ENCODE measurements around the gene ANGPTL2. TPM values are rescaled to one million over a fixed set of nuclear protein-coding genes. Genes with fewer than 3 reads are reported as not detected.

The ANGPTL2 gene
- total and polyA plus RNA-seq, 9 of the 15 experiments (the other 6 are each of a cell fraction or from before 2014, with no cell fraction given) = not detected

DNA sequence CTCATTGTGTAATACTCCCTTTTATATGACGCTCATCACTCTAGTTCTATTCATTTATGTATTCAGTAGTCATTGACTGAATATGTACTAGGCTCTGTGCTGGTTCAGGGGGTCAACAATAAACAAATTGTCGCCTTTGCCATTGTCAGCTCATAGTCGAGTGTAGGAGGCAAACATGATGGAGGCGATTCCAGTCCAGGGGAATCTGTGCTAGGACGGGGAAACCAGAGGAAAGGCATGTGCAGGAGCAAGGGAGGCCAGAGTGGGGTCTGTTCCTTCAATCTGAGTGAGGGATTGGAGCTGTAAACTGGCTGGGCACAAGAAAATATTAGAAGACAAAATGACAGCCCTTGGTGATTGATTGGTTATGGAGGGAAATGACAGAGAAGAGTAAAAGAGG is 83.9 kb downstream of the ANGPTL2 start:
- no peaks in the 10 kb centered on the region for H3K36me3 ChIP-seq (ENCODE audit: control insufficient read depth, insufficient read depth, low read length)
- no peak overlapping the region for H3K9ac ChIP-seq (ENCODE audit: insufficient read depth in 1 of 2, low read depth in 2 of 2, low read length in 2 of 2)
- H3K4me2 ChIP-seq (ENCODE audit: insufficient read depth, low read length) = no peak overlapping the region
- no peak overlapping the region for H3K27ac ChIP-seq (ENCODE audit: extremely low read depth, low read depth, low read length)
- no peak overlapping the region for H3K4me3 ChIP-seq
- peaks cover 0 to 12% of the 10 kb centered on the region in 2 experiments; a peak in 3 of 5 replicates for H3K4me1 ChIP-seq (replicated peaks in 1 of 2; ENCODE audit: control insufficient read depth in 2 of 2, insufficient read depth in 2 of 2, low read length in 2 of 2)
- H2AFZ ChIP-seq (ENCODE audit: low read depth, low read length) = no peak overlapping the region
- H3K9me1 ChIP-seq (ENCODE audit: control insufficient read depth, insufficient read depth, low read length) = no peaks in the 10 kb centered on the region
- FAIRE-seq = no peak
- in situ Hi-C loops (cut with MboI) (no loop called here), intact Hi-C loops (cut with micrococcal nuclease) (no loop called here)
- no peaks in the 10 kb centered on the region for H3K9me3 ChIP-seq (replicated peaks; ENCODE audit: control insufficient read depth, insufficient read depth, low read depth, low read length)
- WGBS (ENCODE audit: insufficient coverage, low coverage, missing lambda C conversion rate) = 14% methylated on average over 5 of the region's 5 CpGs
- DNase-seq (ENCODE audit: extremely low read depth in 1 of 4, low spot score in 3 of 4) = no peak
- BruUV-seq (replicated peaks) = no TSS peak
- ChIA-PET POLR2A (interaction anchor here (0.7 to 0.9 kb wide), 2 partner anchors 12 to 253 kb away, joined by 3 read pairs; no protein-coding TSS in a partner anchor), CTCF (ENCODE audit: low intra/inter-chr PET ratio) (no interaction called here)
- H3K27me3 ChIP-seq (ENCODE audit: control insufficient read depth in 2 of 2, insufficient read depth in 2 of 2, low read length in 2 of 2) = no peaks in the 10 kb centered on the region
- H3K79me2 ChIP-seq (ENCODE audit: control insufficient read depth, insufficient read depth, low read length) = no peaks in the 10 kb centered on the region
- H4K20me1 ChIP-seq (replicated peaks; ENCODE audit: control insufficient read depth, insufficient read depth, low read length) = no peaks in the 10 kb centered on the region
- ATAC-seq = no peak
- TF ChIP-seq, protein P1, sequence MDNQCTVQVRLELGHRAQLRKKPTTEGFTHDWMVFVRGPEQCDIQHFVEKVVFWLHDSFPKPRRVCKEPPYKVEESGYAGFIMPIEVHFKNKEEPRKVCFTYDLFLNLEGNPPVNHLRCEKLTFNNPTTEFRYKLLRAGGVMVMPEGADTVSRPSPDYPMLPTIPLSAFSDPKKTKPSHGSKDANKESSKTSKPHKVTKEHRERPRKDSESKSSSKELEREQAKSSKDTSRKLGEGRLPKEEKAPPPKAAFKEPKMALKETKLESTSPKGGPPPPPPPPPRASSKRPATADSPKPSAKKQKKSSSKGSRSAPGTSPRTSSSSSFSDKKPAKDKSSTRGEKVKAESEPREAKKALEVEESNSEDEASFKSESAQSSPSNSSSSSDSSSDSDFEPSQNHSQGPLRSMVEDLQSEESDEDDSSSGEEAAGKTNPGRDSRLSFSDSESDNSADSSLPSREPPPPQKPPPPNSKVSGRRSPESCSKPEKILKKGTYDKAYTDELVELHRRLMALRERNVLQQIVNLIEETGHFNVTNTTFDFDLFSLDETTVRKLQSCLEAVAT (IDR thresholded peaks at IDR 0.05) = no peak
- TF ChIP-seq TAF15 (IDR thresholded peaks at IDR 0.05; ENCODE audit: low read depth, low read length) (no peak), RCOR1 (IDR thresholded peaks at IDR 0.05; ENCODE audit: borderline replicate concordance in 1 of 2, low read depth in 2 of 2, low read length in 2 of 2) (no peak), ATF1 (CRISPR knock-in tag; IDR thresholded peaks at IDR 0.05) (no peak), ATF1 (tag; IDR thresholded peaks at IDR 0.05) (no peak), HDAC3 (IDR thresholded peaks at IDR 0.05; ENCODE audit: borderline replicate concordance, partially characterized antibody) (no peak), ZBTB17 (CRISPR knock-in tag; IDR thresholded peaks at IDR 0.05) (no peak), DIDO1 (tag; IDR thresholded peaks at IDR 0.05; ENCODE audit: low read depth) (no peak), HDAC8 (tag; IDR thresholded peaks at IDR 0.05) (no peak), LARP7 (IDR thresholded peaks at IDR 0.05) (no peak)
- TF ChIP-seq, protein P2, sequence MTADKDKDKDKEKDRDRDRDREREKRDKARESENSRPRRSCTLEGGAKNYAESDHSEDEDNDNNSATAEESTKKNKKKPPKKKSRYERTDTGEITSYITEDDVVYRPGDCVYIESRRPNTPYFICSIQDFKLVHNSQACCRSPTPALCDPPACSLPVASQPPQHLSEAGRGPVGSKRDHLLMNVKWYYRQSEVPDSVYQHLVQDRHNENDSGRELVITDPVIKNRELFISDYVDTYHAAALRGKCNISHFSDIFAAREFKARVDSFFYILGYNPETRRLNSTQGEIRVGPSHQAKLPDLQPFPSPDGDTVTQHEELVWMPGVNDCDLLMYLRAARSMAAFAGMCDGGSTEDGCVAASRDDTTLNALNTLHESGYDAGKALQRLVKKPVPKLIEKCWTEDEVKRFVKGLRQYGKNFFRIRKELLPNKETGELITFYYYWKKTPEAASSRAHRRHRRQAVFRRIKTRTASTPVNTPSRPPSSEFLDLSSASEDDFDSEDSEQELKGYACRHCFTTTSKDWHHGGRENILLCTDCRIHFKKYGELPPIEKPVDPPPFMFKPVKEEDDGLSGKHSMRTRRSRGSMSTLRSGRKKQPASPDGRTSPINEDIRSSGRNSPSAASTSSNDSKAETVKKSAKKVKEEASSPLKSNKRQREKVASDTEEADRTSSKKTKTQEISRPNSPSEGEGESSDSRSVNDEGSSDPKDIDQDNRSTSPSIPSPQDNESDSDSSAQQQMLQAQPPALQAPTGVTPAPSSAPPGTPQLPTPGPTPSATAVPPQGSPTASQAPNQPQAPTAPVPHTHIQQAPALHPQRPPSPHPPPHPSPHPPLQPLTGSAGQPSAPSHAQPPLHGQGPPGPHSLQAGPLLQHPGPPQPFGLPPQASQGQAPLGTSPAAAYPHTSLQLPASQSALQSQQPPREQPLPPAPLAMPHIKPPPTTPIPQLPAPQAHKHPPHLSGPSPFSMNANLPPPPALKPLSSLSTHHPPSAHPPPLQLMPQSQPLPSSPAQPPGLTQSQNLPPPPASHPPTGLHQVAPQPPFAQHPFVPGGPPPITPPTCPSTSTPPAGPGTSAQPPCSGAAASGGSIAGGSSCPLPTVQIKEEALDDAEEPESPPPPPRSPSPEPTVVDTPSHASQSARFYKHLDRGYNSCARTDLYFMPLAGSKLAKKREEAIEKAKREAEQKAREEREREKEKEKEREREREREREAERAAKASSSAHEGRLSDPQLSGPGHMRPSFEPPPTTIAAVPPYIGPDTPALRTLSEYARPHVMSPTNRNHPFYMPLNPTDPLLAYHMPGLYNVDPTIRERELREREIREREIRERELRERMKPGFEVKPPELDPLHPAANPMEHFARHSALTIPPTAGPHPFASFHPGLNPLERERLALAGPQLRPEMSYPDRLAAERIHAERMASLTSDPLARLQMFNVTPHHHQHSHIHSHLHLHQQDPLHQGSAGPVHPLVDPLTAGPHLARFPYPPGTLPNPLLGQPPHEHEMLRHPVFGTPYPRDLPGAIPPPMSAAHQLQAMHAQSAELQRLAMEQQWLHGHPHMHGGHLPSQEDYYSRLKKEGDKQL (CRISPR knock-in tag; IDR thresholded peaks at IDR 0.05; ENCODE audit: borderline replicate concordance) = no peak
- TF ChIP-seq, protein P3, sequence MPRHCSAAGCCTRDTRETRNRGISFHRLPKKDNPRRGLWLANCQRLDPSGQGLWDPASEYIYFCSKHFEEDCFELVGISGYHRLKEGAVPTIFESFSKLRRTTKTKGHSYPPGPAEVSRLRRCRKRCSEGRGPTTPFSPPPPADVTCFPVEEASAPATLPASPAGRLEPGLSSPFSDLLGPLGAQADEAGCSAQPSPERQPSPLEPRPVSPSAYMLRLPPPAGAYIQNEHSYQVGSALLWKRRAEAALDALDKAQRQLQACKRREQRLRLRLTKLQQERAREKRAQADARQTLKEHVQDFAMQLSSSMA (CRISPR knock-in tag; IDR thresholded peaks at IDR 0.05) = no peak
- TF ChIP-seq, protein P4, sequence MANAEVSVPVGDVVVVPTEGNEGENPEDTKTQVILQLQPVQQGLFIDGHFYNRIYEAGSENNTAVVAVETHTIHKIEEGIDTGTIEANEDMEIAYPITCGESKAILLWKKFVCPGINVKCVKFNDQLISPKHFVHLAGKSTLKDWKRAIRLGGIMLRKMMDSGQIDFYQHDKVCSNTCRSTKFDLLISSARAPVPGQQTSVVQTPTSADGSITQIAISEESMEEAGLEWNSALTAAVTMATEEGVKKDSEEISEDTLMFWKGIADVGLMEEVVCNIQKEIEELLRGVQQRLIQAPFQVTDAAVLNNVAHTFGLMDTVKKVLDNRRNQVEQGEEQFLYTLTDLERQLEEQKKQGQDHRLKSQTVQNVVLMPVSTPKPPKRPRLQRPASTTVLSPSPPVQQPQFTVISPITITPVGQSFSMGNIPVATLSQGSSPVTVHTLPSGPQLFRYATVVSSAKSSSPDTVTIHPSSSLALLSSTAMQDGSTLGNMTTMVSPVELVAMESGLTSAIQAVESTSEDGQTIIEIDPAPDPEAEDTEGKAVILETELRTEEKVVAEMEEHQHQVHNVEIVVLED (CRISPR knock-in tag; IDR thresholded peaks at IDR 0.05) = no peak

All from K562 (cell line).